Activated effector memory CD4-positive, alpha-beta T cell treated with Interleukin-2 at 50 U/mL for 16 hours (primary cell): ENCODE data around the gene HIGD2B.
A peak's percentile ranks its signal among the peaks of the same experiment; 100 is the strongest.
"Not testable (repeated sequence)": the region's sequence is repeated elsewhere in the genome, so short reads cannot be mapped to it uniquely, and the experiment has no call there.

Source experiments
- DNase-seq: peaks from one replicate; pipeline ENCODE4 v3.0.0-alpha.2; 2020

HIGD2B gene

DNA sequence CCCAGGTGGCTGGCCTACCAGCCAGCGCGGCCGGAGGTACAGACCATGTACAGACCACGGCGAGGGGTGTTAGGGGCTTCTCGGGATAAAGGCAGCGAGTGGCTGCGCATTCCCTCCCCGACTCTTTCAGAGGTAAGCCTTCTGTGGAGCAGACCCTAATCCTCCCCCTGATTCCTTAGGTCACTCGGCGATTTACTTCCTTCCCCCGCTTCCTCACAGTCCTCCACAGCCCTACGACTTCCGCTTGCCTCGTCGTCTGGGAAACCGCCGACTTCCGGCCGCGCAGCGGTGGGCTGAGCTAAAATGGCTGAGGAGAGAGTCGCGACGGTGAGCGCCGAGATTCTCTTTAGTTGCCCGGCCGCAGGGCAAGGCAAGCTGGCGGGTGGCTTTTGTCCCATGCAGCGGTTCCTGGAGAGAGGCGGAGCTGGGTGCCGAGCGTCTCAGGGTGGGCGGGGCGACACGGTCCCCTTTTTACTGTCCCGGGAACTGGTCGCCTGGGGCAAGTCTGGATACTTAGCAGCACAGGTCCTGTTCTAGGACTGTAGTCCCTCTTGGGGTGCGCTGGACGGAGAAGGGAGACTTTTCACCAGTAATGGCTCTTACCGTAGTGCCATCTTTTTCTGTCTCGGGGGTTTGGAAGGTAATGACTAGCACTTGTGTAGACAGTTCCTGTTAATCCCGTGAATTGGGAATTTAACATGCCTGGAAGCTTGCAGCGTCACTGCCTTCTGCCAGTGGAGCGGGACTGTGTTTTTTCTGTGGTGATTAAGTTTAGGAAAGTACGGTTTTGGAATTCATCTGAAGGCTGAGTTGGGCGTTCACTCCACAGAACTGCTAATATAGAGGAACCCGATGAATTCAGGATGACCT is at the start of gene HIGD2B, which contains the start of gene BBS4:
Gene HIGD2B (minus strand): TSS at position 258 of the 870 bp plus-strand sequence. CDS start 9,808 bp downstream, outside the sequence.
Gene BBS4 (plus strand): TSS at position 283 of the 870 bp plus-strand sequence. CDS start 21 bp downstream, at position 304.
- peak; percentile 80 for DNase-seq

- DNase-seq: no peak
Observed at GRCh38 chr15:72735111-72735510, 49.1 kb upstream of the HIGD2B start.

DNA sequence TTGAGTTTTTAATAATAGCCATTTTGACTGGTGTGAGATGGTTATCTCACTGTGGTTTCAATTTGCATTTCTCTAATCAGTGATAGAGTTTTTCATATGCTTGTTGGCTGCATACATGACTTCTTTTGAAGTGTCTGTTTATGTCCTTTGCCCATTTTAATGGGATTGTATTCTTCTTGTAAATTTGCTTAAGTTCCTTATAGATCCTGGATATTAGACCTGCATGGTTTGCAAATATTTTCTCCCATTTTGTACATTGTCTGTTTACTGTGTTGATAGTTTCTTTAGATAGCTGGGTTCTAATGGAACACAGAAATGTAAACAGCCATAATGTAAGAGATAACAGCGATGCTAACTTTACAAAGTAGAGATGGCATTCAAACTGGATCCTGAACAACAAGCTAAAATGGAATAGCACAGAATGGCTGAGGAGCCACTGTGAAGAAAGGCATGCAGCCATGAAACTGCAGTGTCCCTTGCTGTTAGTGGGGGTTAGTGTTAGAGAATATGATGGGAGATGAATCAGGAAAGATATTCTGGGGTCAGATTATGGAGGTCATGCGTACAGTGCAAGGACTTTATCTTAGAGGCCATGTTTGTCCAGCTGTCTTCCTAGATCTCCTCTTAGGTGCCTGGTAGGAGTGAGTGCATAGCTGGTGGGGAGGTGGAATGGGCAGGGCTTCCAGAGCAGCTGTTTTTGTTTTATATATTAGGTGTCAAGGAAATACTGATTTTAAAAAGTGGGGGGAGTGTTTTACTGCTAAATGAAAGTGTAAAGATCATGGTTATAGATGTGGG is 48.2 kb upstream of the HIGD2B start:
- DNase-seq: no peak

DNA sequence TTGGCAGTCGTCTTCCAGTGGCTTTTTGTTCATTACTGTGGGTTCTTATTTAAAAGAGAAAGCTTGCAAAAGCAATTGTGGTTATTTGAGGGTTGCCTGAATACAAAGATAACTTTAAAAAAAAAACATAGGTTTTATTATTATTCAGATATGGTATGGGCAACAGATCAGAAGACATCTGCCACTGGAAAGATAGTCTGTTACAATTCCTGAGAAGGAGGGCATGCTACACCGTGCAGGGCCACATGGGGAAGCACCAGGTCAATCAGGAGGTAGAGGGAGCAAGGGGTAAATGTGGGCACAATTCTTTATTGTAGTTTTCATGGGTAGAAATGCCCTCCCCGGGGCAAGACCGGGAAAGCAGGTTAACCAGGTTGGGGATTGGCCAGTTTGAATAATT is 46.5 kb upstream of the HIGD2B start:
- no peak for DNase-seq

GRCh38 chr15:72732086-72732485 is 46.1 kb upstream of the HIGD2B start:
- no peak for DNase-seq

DNA sequence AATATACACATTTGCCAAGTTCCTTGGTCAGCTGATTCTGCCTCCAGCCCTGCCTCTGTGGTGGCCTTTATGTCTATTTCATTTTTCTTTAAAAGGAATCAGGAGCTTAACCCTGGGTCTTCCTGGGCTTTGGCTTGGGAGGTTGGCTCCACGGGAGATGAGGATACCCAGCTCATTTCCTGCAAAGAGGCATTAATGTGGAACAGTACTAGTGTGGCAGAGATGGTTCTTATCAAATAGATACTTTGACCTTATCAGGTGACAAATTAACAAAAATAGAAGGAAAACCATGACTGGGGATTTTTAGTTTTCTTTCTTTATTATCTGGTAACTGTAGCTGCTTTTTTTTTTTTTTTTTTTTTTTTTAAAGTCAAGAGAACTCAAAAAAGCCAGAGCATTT is 42.8 kb upstream of the HIGD2B start:
- no peak for DNase-seq

DNA sequence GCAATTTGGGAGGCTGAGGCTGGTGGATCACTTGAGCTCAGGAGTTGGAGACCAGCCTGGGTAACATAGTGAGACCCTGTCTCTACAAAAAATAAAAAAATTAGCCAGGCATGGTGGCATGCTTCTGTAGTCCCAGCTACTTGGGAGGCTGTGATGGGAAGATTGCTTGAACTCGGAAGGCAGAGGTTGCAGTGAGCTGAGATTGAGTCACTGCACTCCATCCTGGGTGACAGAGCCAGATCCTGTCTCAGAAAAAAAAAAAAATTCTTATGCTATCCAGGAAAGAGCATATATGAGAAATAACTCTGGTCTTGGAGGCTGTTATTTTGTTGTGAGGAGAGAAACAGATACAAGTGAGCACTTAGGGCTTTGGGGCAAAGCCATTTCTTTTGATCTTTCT is 42.3 kb upstream of the HIGD2B start:
- not testable (repeated sequence) for DNase-seq

GRCh38 chr15:72727154-72727553 is 41.2 kb upstream of the HIGD2B start:
- no peak for DNase-seq

GRCh38 chr15:72725851-72726250 is 39.9 kb upstream of the HIGD2B start:
- DNase-seq: not testable (repeated sequence)

GRCh38 chr15:72725446-72725845 is 39.5 kb upstream of the HIGD2B start:
- DNase-seq: no peak

DNA sequence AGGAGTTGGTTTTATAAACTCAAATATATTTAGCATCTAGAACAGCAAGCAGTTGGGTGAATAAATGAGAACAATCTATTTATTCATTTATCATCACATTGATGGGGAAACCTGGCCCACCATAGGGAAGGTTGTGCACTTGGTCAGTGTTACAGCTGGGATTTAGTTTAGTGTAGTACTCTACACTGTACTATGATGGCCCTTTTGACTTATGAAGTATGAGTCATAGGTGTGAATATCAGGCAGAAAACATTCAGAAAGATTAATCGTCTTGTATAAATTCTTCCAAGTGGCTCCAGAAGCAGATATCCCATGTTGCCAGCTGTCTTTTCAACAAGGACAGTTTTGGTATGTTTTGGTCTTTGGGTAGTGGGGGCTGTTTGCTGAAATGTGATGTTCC is 38.0 kb upstream of the HIGD2B start:
- DNase-seq: no peak

- peak; percentile 51 for DNase-seq
Observed at GRCh38 chr15:72722071-72722696, 36.2 kb upstream of the HIGD2B start.

- DNase-seq: not testable (repeated sequence)
Observed at GRCh38 chr15:72708551-72709303, 22.7 kb upstream of the HIGD2B start.

- DNase-seq: no peak
Observed at GRCh38 chr15:72706266-72706665, 20.3 kb upstream of the HIGD2B start.

DNA sequence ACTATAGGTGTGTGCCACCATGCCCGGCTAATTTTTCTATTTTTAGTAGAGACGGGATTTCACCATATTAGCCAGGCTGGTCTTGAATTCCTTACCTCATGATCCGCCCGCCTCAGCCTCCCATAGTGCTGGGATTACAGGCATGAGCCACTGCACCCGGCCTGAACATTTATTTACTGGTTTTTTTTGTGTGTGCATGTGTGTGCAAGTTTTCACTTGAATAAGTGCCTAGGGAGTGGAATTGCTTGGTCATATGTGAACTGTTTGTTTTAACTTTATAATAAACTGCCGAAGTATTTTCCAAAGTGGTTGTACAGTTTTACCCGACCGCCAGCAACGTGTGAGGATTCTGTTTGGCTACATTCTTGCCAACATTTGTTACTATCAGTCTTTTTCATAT is 14.1 kb upstream of the HIGD2B start:
- no peak for DNase-seq

- no peak for DNase-seq
Observed at GRCh38 chr15:72698938-72699337, 13.0 kb upstream of the HIGD2B start.

GRCh38 chr15:72690938-72691337 is 5.0 kb upstream of the HIGD2B start:
- no peak for DNase-seq

GRCh38 chr15:72688697-72689096 is 2.7 kb upstream of the HIGD2B start:
- no peak for DNase-seq

DNA sequence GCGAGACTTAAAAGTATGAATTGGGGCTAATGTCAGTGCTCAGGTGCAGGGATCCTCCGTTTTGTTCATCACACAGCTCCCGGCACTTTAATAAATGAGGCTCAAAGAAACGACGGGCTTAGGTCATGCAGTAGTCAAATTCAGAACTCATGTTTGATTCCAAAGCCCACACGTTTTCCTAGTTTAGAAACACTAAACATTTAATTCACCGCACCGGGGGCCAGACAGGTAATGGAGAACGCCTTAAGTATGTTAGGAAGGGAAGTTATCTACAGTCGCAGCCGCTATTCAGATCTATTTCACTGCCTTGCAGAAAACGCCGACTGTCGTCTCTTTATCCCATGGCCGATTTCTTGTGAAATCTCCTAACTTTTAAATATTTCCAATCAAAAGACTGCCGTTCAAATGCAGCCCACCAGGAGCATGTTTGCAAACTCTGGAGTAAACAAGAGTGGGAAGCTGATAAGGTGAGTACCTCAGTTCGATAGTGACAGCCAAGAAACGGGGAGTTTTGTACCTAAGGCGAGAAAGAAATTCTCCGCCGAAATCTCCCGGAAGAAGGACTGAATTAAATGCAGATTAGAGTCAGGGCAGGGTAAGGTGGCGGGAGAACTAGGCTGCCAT is 569 bp downstream of the HIGD2B start:
- DNase-seq: no peak

- no peak for DNase-seq
Observed at GRCh38 chr15:72682772-72683171, 3.2 kb downstream of the HIGD2B start.

DNA sequence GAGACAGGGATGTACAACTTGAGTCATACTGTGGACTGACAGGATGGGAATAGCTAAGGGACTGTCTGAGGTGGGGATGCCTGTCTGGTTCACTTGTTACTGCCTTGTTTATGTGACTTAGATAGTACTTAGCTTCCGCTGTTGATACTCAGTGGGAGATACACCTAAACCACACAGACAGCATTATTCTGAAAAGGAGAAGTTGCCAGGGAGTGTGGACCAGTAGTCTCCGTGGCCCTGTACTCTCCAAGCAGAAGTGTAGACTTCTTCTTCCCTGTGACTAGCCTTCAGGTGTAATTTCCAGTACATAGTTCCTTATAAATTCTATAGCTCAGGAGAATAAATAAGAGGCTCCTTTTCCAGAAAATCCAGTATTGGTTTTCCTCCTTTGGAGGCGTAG is 5.1 kb downstream of the HIGD2B start:
- no peak for DNase-seq

GRCh38 chr15:72676838-72677237 is 9.1 kb downstream of the HIGD2B start:
- DNase-seq: no peak
